Amygdala (tissue), 56 donors: ENCODE measurements around the gene CRACR2B.
A peak's percentile ranks its signal among the peaks of the same experiment; 100 is the strongest.

ENCODE experiments used
- DNase-seq, 56 donors: peaks; one replicate each; lab custom pipeline; 2025; lab: John Stamatoyannopoulos, UW

The CRACR2B gene

GRCh38 chr11:823441-824291 is 4.1 kb upstream of the CRACR2B start:
- DNase-seq: no peak

- peak in 11 of 56 donors; percentile 17 to 60 (median 44) for DNase-seq
Observed at GRCh38 chr11:824292-824880, 3.3 kb upstream of the CRACR2B start.

GRCh38 chr11:824942-825341 is 2.8 kb upstream of the CRACR2B start:
- DNase-seq: no peak

GRCh38 chr11:825366-826226 is 2.1 kb upstream of the CRACR2B start:
- no peak for DNase-seq

- no peak for DNase-seq
Observed at GRCh38 chr11:826227-826621, 1.5 kb upstream of the CRACR2B start.

- DNase-seq: no peak
Observed at GRCh38 chr11:826836-827145, 928 bp upstream of the CRACR2B start.

- DNase-seq: no peak
Observed at GRCh38 chr11:827146-827896, 398 bp upstream of the CRACR2B start.

GRCh38 chr11:828506-829175 is 922 bp downstream of the CRACR2B start:
- no peak for DNase-seq

GRCh38 chr11:829176-829846 is 1.6 kb downstream of the CRACR2B start:
- peak in 3 of 56 donors; percentile 19 to 32 (median 29) for DNase-seq

GRCh38 chr11:829847-830294 is 2.2 kb downstream of the CRACR2B start:
- no peak for DNase-seq

GRCh38 chr11:830295-831117 is 2.8 kb downstream of the CRACR2B start:
- peak in 10 of 56 donors; percentile 24 to 51 (median 40) for DNase-seq

GRCh38 chr11:831118-831864 is 3.6 kb downstream of the CRACR2B start:
- DNase-seq: no peak

- DNase-seq: no peak
Observed at GRCh38 chr11:831961-832528, 4.3 kb downstream of the CRACR2B start.

GRCh38 chr11:832529-833113 is 4.9 kb downstream of the CRACR2B start, which contains the start of gene CD151:
Gene CD151, plus strand, starts transcription at chr11:832952. Its CDS starts 3,118 bp downstream, at chr11:836070.
- peak in 3 of 56 donors; percentile 13 to 33 (median 30) for DNase-seq

GRCh38 chr11:833114-833791 is 5.5 kb downstream of the CRACR2B start:
- DNase-seq: no peak

GRCh38 chr11:833849-834311 is 6.2 kb downstream of the CRACR2B start:
- no peak for DNase-seq
